GM06990 (cell line): ENCODE results near the gene GFRA1.
"Not testable (repeated sequence)": the region's sequence is repeated elsewhere in the genome, so short reads cannot be mapped to it uniquely, and the experiment has no call there.

Experiments used
- DNase-seq: peaks from one replicate; pipeline ENCODE4 v3.0.0-alpha.2; 2011; ENCODE audit not compliant: insufficient read length; ENCODE audit errors: extremely low read depth
- H3K27me3 ChIP-seq: replicated peaks from 2 replicates; pipeline ENCODE4 v1.6.0; 2011; ENCODE audit warnings: low read length; ENCODE audit not compliant: control insufficient read depth, insufficient read depth
- H3K36me3 ChIP-seq: 2 replicates; pipeline ENCODE4 v1.5.1; 2011; ENCODE audit warnings: low read length; ENCODE audit not compliant: control insufficient read depth, insufficient read depth
- H3K4me3 ChIP-seq: replicated peaks from 2 replicates; pipeline ENCODE4 v1.5.1; 2011; ENCODE audit warnings: low read depth, mild to moderate bottlenecking, control low read depth, low read length
- TF ChIP-seq, protein P1 (sequence below): IDR thresholded peaks from 2 replicates; pipeline ENCODE4 v1.5.1; 2011; ENCODE audit warnings: low read length, control low read depth, mild to moderate bottlenecking, inconsistent platforms; ENCODE audit not compliant: insufficient read depth, poor library complexity, severe bottlenecking

The GFRA1 gene

DNA sequence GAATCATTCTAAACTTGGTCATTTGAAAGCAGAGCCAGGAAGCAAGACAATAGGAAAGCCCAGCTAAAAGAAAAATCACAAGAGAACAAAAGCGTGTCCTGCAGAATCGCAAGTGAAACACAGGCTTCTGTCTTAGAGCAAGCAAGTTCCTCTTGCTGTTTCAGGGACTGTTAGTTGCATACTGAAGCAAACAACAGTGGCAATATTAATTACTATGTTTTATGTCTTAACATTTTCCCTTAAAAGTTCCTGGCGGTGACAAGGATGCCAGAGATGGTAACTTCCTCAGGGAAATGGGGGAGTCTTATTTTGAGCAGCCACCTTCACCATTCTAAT is 217.1 kb downstream of the GFRA1 start:
- TF ChIP-seq, protein P1, sequence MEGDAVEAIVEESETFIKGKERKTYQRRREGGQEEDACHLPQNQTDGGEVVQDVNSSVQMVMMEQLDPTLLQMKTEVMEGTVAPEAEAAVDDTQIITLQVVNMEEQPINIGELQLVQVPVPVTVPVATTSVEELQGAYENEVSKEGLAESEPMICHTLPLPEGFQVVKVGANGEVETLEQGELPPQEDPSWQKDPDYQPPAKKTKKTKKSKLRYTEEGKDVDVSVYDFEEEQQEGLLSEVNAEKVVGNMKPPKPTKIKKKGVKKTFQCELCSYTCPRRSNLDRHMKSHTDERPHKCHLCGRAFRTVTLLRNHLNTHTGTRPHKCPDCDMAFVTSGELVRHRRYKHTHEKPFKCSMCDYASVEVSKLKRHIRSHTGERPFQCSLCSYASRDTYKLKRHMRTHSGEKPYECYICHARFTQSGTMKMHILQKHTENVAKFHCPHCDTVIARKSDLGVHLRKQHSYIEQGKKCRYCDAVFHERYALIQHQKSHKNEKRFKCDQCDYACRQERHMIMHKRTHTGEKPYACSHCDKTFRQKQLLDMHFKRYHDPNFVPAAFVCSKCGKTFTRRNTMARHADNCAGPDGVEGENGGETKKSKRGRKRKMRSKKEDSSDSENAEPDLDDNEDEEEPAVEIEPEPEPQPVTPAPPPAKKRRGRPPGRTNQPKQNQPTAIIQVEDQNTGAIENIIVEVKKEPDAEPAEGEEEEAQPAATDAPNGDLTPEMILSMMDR, result no peak
- no peaks in the 10 kb centered on the region for H3K27me3 ChIP-seq
- H3K4me3 ChIP-seq, result no peak overlapping the region
- H3K36me3 ChIP-seq, result no peaks in the 10 kb centered on the region
- DNase-seq, result no peak

DNA sequence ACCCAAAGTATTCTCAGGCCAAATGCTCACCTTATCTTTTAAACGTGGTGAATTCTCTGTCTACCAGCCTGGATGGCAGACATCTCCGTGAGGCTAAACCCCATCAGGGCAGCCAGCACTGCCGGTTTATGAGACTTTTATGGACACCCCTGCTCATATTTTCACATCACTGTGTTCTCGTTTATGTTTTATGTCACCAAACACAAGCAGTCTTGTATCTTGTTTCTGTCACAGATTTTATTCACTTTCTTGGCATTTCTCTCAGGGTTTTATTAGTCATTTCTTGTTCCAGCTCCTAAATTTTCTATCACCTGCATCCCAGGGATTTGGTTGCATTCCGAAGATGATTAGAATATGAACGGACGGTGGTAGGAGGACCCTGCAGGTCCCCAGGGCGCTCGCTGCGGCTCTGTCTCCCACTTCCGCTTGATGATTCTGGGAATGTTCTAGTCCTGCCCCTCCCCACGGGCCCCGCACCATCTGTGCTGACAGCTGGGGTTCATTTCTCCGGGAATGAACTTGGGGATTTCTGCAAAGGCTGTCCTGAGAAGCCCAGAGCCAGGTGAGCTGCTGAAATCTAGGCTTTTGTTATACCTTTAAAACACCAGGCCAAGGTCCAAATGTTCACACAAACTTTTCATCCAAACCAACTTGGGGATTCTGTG is 217.6 kb downstream of the GFRA1 start:
- no peak for DNase-seq
- no peak overlapping the region for H3K4me3 ChIP-seq
- TF ChIP-seq, protein P1, result no peak
- no peaks in the 10 kb centered on the region for H3K36me3 ChIP-seq
- no peaks in the 10 kb centered on the region for H3K27me3 ChIP-seq

DNA sequence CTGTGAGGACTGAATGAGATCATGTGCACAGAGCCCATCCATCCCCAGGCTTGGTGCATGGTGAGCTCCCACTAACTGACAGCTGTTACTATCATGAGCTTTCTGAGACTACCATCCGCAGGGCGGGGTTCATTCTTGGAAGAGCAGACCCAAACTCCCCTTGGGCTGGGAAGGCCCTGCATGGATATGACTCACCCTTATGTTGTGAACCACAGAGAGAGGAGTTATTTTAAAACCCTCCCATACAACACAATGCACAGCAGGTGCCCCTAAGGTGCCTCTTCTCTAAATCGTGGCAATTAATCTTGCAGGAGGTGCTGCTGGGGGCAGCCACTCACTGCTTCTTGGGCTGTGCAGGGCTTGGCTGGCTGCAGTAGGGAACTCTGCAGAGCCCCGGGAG is 219.1 kb downstream of the GFRA1 start:
- TF ChIP-seq, protein P1, result no peak
- Histone ChIP-seq H3K36me3 (no peaks in the 10 kb centered on the region), H3K27me3 (no peaks in the 10 kb centered on the region), H3K4me3 (no peak overlapping the region)
- no peak for DNase-seq

DNA sequence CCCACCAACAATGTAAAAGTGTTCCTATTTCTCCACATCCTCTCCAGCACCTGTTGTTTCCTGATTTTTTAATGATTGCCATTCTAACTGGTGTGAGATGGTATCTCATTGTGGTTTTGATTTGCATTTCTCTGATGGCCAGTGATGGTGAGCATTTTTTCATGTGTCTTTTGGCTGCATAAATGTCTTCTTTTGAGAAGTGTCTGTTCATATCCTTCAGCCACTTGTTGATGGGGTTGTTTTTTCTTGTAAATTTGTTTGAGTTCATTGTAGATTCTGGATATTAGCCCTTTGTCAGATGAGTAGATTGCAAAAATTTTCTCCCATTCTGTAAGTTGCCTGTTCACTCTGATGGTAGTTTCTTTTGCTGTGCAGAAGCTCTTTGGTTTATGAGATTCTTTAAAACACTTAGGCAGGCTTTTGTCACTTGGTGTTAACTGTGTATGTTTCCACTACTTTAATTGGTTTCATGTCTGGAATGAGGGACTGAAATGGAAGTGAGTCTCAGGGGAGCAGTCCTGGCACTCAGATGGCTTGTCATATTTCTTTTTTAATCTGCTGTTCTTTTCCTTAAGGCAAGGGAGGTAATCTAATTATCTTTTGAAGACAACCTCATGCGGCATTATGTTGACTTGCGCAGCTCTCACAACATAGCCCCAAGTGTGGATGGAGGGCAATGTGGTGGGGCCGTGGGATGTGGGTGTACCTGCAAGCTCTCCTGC is 219.8 kb downstream of the GFRA1 start:
- not testable (repeated sequence) for H3K4me3 ChIP-seq, H3K36me3 ChIP-seq, DNase-seq, H3K27me3 ChIP-seq

DNA sequence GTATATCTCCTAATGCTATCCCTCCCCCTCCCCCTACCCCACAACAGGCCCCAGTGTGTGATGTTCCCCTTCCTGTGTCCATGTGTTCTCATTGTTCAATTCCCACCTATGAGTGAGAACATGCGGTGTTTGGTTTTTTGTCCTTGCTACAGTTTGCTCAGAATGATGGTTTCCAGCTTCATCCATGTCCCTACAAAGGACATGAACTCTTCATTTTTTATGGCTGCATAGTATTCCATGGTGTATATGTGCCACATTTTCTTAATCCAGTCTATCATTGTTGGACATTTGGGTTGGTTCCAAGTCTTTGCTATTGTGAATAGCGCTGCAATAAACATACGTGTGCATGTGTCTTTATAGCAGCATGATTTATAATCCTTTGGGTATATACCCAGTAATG is 220.5 kb downstream of the GFRA1 start:
- not testable (repeated sequence) for DNase-seq, H3K27me3 ChIP-seq, H3K4me3 ChIP-seq, H3K36me3 ChIP-seq

DNA sequence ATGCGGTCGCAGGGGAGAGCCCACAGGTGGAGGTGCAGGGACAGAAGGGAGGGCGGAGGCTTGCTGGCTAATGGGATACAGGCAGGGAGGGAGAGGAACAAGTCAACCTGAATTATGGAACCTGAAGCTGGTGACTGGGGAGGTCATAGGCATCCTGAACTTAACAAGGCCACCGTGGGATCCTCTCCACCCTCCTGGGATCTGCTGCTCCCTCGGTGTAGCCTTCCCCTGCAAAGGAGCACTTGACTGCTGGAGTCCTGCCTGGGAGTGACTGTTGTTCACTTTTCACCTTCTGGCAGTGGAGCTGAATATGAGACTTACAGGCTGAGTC is 223.1 kb downstream of the GFRA1 start:
- no peak for DNase-seq
- TF ChIP-seq, protein P1, result no peak
- Histone ChIP-seq H3K36me3 (no peaks in the 10 kb centered on the region), H3K27me3 (no peaks in the 10 kb centered on the region; the same call in 1 of the 2 replicates), H3K4me3 (no peak overlapping the region)
